HG03139 (cell line): ENCODE data around the gene RTN3.
"Not testable (repeated sequence)": the region's sequence is repeated elsewhere in the genome, so short reads cannot be mapped to it uniquely, and the experiment has no call there.

Experiments
- ATAC-seq: cut with Tn5 transposase; IDR thresholded peaks from one replicate; pipeline ENCODE4 v1.9.1; 2021; ENCODE audit not compliant: unreplicated experiment

Gene RTN3

DNA sequence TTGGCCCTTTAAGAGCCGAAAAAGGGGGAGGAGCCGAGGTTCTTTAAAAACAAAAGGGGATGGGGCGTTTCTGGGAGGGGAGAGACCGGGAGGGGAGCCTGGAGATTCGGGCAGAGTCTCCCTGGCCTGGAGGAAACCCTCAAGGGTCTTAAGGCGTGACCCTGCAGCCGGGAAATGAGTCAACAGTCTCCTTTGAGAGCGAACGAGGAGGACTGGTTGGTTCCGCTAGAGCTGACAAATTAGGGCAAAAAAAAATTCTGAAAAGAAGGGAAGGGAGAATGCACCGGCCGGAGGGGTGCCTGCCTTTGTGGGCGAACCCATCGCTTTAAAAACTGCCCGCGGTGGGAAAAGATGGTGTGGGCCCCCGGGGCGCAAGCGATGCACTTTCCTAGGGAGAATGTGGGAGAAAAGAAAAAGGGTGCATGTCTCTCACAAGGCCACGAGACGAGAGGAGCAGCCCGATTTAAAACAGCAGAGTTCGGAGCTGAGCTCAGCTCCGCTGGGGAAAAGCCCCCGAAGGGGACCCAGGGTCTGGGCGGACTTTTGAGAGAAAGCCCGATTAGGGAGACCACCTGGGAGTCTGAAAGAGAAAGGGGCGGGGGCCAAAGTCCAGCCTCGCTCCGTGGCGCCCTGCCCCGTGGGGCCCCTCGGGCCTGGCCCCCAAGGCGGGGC is 86.4 kb downstream of the RTN3 start:
- ATAC-seq, result no peak

DNA sequence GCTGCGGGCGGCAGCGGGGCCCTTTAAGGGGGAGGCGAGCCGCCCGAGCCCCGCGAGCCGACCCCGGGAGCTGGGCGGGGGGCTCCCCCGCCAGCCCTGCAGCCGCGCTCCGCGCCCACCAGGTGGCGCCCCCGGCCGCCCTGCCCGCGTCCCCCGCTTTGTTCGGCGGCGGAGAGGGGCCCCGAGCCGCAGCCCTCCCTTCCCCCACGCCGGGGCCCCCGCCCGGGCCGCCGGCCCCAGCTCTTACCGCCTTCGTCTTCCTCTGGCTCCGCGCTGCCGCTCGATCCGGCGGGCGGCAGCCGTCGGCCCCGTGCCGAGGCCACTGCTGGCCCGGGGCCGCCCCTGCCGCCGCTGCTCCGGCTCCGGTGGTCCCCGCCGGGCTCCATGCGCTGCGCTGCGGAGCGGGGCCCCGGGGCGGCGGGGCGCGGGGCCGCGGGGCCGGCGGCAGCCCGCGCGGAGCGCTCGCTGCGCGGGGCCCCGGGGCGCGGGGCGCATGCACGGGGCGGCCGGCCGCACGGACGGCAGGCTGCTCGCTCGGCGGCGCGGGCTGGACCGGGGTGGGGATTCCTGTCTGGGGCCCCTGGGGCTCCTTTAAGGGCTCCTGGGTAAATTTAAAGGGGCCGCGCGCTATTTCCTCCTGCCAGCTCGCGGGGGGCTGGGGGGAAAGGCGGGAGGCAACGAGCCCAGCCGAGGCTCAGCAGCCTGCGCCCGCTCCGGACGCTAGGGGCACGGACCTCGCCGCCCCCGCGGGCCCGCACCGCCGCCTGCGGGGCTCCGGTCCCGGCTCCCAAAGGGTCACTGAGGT is 87.1 kb downstream of the RTN3 start, which contains the start of gene ZFTA:
TSS of gene ZFTA (minus strand) at position 539 of the 805 bp plus-strand sequence. CDS start at position 386, 153 bp downstream.
- ATAC-seq, result no peak

DNA sequence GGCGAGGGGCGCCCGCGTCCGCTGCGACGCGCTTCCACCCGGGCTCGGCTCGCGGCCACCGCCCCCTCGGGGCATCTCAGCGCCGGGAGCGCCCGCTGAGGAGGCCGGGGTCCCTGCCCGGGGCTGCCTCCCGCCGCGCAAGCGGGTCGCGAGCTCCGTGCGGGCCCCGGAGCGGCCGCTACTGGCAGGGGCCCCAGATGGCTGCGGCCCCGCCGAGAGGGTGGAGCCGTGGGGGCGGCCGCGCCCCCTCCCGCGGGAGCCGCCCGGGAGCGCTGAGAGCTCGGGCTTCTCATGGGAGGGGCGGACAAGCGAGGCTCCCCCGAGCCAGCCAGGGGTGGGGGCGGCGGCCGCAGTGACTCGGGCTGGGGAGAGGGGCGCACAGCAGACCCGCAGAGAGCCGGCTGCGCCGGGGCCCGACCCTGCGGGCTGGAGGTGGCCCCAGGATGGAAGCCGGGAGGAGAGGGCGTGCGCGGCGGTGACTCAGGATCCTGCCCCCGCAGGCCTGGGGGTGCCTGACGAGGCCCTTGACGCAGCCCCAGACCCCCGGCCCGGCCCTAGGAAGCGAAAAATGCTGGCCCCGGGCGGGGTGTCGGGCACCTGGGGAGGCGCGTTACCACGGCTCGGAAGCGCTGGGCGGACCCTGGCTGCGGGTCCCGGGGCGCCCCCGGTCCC is 87.9 kb downstream of the RTN3 start:
- ATAC-seq, result no peak

DNA sequence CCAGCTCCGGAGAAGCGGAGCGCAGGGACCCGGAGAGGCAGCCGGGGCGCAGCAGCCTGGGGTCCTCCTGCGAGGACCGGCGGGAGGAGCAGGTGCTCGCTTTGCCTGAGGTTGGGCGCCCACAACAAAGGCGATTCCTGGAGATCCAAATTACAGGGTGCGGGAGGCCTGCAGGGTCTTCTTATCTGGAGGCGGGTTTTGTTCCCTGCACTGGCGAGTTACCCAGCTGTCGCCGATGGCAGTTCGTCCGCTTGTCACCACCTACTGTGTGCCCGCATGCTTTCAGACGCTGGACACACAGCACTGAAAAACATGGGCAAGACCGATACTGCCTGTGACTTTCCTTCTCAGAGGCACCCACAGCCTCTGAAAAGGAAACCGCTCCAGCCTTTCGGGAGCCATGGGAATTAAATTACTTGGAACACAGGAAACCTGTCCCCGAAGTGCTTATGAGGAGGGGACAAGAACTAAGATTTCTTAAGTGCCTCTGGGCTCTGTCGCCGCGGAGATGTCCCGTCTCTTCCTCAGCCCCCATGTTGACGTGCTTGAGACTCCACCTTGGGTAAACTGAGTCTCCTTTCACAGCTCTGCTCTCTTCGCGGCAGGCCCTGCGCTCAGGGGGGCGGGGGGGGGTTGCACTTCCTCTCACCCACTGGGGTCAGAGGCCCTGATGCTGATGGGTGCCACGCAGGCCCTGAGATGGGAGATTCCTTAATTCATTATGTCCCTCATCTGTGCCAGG is 88.6 kb downstream of the RTN3 start:
- no peak for ATAC-seq

DNA sequence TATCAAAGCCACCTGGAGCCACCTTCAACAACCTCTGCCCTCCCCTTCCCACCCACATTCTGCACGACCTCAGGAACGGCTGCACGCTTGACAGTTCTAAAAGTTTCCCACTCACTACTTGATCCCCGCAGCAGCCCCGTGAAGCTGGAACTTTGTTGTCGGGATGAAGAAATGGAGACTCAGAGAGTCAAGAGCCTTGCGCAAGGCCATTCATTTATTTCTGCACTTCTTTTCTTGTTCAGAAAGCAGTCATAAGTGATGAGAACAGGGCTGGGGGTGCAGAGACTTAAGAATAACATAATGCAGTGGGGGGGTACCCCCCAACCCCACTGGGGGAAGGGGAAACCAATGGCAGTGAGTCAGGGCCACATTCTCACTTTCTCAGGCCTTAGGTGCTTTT is 89.5 kb downstream of the RTN3 start:
- no peak for ATAC-seq

DNA sequence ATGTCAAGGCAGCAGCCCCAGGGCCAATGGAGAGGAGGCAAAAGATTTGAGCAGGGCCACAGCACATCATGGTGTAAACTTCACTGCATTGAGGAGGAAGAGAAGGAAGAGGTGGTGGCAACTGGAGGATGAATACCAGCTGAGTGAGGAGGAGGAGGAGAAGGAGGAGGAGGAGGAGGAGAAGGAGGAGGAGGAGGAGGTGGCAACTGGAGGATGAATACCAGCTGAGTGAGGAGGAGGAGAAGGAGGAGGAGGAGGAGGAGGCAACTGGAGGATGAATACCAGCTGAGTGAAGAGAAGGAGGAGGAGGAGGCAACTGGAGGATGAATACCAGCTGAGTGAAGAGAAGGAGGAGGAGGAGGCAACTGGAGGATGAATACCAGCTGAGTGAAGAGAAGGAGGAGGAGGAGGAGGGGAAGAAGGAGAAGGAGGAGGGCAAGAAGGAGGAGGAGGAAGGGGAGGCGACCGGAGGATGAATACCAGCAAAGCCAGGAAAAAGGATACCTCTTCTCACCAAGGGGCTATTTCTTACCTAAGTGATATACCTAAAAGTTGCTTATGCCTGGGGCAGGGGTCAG is 90.5 kb downstream of the RTN3 start:
- not testable (repeated sequence) for ATAC-seq

DNA sequence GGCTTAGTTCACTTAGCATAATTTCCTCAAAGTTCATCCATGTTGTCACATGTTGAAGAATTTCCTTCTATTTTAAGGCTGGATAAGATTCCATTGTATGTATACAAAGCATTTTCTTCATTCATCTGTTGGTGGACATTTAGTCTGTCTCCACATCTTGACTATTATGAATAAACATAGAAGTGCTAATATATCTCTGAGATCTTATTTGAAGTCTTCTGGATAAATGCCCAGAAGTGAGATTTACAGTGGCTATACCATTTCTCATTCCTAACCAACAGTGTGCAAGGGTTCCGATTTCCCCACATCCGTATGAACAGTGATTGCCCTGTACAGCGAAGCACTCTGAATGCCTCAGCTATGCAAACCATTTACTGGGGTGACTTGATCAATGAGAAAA is 93.9 kb downstream of the RTN3 start:
- ATAC-seq, result no peak

DNA sequence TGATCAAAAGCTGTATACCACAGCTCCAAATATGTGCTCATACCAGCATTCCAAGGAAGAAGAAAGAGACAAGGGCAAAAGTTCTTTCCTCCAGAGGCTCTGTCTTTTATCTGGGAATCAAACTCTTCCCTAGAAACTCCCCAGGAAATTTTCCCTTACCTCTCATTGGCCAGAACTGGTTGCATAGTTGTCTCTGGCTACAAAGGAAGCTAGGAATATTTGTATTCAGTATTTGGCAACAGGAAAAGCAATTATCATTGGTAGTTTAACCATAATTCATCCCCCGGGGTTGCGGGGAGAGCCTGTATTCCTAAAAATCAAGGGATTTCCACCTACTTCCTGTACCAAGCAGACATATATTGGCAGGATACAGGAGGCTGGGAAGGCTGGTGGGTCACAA is 97.7 kb downstream of the RTN3 start:
- ATAC-seq, result no peak

DNA sequence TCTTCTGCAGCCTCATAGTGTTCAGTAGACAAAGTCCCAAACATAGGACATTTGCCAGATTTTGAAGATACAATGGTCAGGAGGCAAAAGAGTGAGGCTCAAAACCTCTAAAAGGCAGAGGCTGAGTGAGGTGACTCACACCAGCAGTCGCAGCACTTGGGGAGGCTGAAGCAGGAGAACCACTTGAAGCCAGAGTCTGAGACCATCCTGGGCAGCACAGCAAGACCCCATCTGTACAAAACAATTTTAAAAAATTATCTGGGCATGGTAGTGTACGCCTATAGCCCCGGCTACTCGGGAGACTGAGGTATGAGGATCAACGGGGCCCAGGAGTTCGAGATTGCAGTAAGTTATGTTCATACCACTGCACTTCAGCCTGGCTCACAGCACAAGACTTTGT is 101.4 kb downstream of the RTN3 start:
- no peak for ATAC-seq

DNA sequence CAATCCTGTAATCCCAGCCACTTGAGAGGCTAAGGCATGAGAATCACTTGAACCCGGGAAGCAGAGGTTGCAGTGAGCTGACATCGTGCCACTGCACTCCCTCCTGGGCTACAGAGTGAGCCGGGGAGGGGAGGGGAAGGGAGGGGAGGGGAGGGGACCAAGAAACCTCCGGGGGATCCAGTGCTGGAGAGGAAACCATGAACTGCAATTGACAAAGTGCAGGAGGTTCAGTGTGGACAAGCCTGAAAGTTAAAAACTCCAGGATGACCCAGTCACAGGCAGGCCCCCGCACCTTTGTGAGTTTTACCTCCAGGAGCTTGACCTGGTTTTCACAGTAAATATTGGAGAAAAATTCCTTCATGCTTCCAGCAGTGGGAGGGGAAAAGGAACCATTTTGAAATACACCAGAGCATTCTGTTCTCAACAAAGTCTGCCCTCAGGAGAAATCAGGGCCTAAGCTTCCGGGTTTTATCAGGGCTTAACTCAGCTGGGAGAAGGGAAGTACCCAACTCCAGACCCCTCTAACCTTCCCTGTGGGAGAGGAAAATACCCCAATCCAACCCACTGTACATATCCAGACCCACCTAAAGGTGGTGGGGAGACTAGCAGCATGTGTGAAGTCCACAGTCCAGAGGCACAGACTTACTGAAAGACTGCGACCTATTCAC is 102.8 kb downstream of the RTN3 start:
- ATAC-seq, result no peak

DNA sequence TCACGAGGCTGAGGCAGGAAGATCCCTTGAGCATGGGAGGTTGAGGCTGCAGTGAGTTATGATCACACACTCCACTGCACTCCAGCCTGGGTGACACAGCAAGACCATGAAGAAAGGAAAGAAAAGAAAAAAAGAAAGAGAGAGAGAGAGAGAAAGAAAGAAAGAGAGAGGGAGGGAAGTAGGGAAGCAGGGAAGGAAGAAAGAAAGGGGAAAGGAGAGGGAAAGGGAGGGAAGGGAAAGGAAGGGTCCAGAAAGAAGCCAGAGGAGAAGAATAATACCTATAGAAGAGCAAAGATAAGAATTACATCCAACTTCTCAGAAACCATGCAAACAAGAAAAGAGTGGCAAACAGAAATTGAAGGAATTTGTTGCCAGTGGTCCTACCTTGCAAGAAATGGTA is 104.5 kb downstream of the RTN3 start:
- ATAC-seq, result no peak

DNA sequence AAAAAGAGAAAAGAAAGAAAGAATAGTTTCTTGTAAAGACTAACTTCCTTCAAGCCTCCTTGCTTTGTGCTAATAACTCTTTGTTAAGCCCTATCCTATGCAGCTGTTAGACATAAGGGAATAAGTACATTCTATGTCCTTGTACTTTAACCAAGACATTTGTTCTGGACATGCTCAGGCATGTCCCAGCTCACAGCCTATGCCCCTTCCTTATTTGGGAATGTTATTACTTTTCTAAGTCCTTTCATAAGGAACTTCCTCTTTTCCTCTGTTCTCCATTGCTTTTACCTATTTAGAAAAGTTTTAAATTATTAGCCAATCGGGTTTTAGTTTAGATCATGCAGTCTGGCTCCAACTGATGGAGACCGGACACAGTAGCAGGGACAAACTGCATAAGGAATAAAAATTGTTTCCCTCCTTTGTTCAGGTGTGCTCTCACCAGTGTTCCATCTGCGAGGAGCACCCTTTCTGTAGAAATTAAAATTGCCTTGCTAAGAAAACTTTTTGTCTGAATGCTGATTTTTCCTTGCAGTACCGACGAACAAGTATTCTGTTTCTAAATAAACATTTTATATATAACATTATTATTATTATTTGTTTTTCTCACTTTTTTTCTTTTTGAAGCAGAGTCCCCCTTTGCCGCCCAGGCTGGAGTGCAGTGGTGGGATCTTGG is 110.3 kb downstream of the RTN3 start:
- ATAC-seq, result no peak

DNA sequence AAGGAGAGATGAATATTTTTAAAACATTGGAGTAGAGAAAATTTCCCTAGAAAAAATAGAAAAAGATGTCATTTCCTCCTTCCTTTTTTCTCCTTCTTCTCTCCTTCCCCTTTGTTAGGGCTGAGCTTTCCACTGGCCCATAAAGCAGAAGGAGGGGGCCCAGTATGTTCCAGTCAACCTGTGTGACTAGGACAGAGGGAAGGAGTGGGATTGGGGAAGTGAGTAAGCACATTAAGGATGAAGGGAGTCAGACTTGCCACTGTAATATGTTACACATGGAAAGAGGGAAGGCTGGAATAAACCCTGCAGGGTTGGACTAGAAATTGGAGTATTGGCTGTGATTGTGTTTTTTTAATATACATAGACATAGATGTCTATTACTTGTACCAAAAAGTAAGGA is 111.9 kb downstream of the RTN3 start:
- no peak for ATAC-seq

DNA sequence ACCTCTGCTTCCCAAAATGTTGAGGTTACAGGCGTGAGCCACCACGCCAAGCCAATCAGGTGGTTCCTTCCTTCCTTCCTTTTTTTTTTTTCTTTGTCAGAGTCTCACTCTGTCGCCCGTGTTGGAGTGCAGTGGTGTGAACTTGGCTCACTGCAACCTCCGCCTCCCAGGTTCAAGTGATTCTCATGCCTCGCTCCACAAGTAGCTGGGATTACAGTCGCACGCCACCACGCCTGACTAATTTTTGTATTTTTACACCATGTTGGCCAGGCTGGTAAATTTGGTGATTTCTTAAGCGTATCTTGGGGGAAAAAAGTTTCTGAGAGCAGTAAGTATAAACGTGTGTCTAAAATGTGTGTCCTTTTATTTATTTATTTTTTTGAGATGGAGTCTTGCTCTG is 113.8 kb downstream of the RTN3 start:
- no peak for ATAC-seq

DNA sequence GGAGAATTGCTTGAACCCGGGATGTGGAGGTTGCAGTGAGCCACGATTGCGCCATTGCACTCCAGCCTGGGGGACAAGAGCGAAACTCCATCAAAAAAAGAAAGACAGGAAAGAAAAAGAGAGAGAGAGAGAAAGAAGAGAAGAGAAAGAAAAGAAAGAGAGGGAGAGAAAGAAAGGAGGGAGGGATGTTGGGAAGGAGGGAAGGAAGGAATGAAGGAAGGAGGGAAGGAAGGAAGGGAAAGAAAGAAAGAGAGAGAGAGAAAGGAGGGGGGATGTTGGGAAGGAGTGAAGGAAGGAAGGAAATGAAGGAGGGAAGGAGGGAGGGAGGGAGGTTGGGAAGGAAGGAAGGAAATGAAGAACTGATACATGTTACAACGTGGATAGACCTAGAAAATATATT is 119.6 kb downstream of the RTN3 start:
- ATAC-seq, result no peak

DNA sequence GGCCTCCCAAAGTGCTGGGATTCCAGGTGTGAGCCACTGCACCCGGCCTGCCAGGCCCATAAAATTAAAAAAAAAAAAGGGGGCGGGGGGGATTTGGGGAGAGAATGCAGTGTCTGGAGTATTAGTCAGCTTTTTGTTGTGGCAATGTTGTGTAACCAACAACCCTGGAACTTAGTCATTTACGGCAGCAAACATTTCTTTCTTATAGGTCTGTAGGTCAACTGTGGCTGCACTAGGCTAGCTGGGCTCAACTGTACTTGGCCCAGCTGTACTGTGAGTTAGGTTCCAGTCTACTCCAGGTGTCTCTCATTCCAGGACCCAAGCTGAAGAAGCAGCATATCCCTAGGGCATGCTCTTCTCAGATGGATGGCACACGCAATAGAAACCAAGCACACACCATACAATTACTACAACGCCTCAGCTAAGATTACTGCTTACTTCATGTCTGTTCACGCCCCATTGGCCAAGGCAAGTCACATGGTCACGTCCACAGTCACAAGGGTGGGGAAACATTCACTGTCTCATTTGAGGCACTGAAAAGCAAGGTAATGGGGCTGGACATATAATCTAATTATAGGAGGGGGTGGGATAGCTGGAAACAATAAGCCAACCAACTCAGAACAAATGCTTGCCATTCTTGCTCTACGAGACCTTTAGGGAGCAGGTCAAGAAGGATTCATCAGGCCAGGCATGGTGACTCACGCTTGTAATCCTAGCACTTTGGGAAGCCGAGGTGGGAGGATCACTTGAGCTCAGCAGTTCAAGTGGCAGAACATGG is 121.5 kb downstream of the RTN3 start:
- ATAC-seq, result no peak

DNA sequence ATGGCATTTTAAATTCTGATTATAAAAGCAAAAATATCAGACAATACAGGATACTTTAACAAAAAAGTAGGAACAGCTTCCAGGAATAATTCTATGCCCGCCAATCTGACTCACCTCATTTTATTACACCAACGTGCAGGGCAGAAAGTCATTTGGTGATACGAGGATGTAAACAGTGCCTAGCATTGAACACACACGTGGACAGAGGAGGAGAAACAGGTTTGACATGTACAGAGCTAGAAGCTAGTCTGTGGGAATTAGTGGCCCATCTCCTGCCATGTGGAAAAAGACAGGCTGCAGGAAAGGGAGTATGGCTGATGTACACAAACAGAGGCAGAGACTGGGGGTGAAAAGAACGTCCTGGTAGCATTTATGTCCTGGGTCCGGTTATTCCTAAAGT is 123.0 kb downstream of the RTN3 start:
- no peak for ATAC-seq

DNA sequence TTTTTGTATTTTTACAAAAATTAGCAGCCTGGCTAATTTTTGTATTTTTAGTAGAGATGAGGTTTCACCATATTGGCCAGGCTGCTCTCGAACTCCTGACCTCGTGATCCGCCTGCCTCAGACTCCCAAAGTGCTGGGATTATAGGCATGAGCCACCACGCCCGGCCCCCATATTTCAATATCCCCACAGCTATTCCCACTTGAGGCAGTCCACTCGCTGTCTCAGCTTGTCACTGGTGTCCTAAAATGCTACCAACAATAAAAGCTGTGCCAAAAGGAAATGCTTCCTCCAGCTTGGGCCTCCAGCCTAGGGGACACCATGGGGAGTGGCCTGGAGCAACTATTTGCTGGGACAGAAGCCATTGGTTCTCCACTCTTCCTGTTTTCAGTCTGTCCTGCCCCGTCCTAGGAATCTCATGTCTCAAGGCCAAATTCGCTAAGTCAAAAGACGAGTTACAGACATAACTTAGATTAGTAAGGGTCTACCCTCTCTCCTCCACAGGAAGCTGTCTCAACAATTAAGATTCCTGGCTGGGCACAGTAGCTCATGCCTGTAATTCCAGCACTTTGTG is 124.6 kb downstream of the RTN3 start:
- ATAC-seq, result no peak
